ENCODE results near the gene CHST7. TPM values are rescaled to one million over a fixed set of nuclear protein-coding genes. Genes with fewer than 3 reads are reported as not detected.
A peak's percentile ranks its signal among the peaks of the same experiment; 100 is the strongest.

Gene CHST7
- total RNA-seq, 2 experiments from 2014 or later, result 2.5 to 2.8 TPM

DNA sequence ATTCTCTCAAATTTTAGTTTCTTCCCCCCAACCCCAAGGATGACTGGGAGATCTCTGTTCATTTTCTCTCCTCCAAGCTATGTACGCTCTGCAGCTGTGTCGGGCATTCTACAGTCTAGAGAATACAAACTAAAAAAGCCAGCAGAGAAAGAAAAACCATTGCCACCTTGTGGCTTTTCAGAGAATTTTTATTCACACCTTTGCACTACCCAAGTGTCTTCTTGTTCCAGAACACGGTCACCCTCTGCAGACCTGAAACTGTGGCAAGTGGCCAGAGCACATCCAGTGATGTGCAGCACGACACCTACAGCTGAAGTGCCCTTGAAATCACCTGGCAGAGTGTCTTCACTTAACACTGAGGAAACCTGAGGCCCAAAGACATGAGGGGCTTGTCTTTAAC lies 68.6 kb downstream of the CHST7 start:
- DNase-seq (no peak), ATAC-seq (peak; percentile 64)
- peak; percentile 34 for TF ChIP-seq CTCF (IDR thresholded peaks at IDR 0.05)
- Mint-ChIP-seq H3K27me3 (no peaks in the 10 kb centered on the region), H3K4me3 (no peak overlapping the region), H3K27ac (no peak overlapping the region), H3K4me1 (ENCODE audit: low read depth) (peaks cover 21% of the 10 kb centered on the region), H3K9me3 (no peaks in the 10 kb centered on the region), H3K36me3 (ENCODE audit: low read depth) (peaks cover 10% of the 10 kb centered on the region)
- POLR2A ChIA-PET, result no interaction called here
- intact Hi-C loops (cut with micrococcal nuclease), result no loop called here
- CTCF ChIA-PET, result interaction anchor here (1.2 to 1.6 kb wide), 6 partner anchors 44 to 261 kb away, joined by 3 to 7 read pairs (median 4); no protein-coding TSS in a partner anchor

GRCh38 chrX:46643636-46644035 lies 70.1 kb downstream of the CHST7 start:
- TF ChIP-seq CTCF (IDR thresholded peaks at IDR 0.05), result no peak
- Mint-ChIP-seq H3K9me3 (no peaks in the 10 kb centered on the region), H3K4me1 (ENCODE audit: low read depth) (peaks cover 7% of the 10 kb centered on the region), H3K4me3 (no peak overlapping the region), H3K27ac (no peak overlapping the region), H3K36me3 (ENCODE audit: low read depth) (peaks cover 14% of the 10 kb centered on the region), H3K27me3 (no peaks in the 10 kb centered on the region)
- CTCF ChIA-PET, result no interaction called here
- POLR2A ChIA-PET, result no interaction called here
- ATAC-seq (no peak), DNase-seq (no peak)
- intact Hi-C loops (cut with micrococcal nuclease), result no loop called here

- Mint-ChIP-seq H3K4me1 (ENCODE audit: low read depth) (peaks cover 6% of the 10 kb centered on the region), H3K9me3 (no peaks in the 10 kb centered on the region), H3K27ac (no peak overlapping the region), H3K27me3 (no peaks in the 10 kb centered on the region), H3K36me3 (ENCODE audit: low read depth) (peaks cover 12% of the 10 kb centered on the region), H3K4me3 (no peak overlapping the region)
- DNase-seq, result no peak
- no peak for ATAC-seq
- CTCF ChIA-PET, result no interaction called here
- intact Hi-C loops (cut with micrococcal nuclease), result no loop called here
- TF ChIP-seq CTCF (IDR thresholded peaks at IDR 0.05), result no peak
- POLR2A ChIA-PET, result no interaction called here
Observed at GRCh38 chrX:46645614-46646013, 72.0 kb downstream of the CHST7 start.

DNA sequence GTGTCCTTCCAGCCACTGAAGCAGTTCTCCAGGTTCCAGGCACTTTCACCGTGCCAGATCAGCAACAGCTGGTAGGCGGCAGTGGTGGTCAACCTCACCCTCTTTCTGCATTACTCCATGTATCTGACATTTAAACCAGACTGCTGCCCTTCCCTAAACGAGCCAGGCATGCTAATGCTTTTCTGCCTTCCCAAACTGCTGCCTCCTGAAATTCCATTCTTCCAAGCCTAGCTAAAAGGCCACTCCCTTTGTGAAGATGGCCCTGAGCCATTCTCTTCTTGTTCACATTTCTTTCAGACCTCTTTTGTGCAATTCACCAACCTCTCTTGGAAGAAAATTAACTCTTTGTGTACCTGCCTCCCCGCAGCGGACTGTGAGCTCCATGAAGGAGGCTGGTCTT lies 73.7 kb downstream of the CHST7 start:
- CTCF ChIA-PET, result no interaction called here
- intact Hi-C loops (cut with micrococcal nuclease), result no loop called here
- POLR2A ChIA-PET, result no interaction called here
- DNase-seq, result no peak
- Mint-ChIP-seq H3K9me3 (no peaks in the 10 kb centered on the region), H3K27ac (no peak overlapping the region), H3K36me3 (ENCODE audit: low read depth) (peaks cover 8% of the 10 kb centered on the region), H3K4me3 (no peak overlapping the region), H3K27me3 (no peaks in the 10 kb centered on the region), H3K4me1 (ENCODE audit: low read depth) (peaks cover under 1% of the 10 kb centered on the region)
- ATAC-seq, result no peak
- TF ChIP-seq CTCF (IDR thresholded peaks at IDR 0.05), result no peak

Other genes with a start within 250 kb of the CHST7 start
- gene ZNF674, start 28.3 kb upstream of the CHST7 start, total RNA-seq, result 1 to 10 TPM; 1.7 to 2.0 TPM
- gene SLC9A7, start 185.4 kb downstream of the CHST7 start, total RNA-seq, result 10 to 100 TPM; 16.9 to 17.0 TPM

Measured in activated CD8-positive, alpha-beta T cell treated with anti-CD3 and anti-CD28 coated beads for 36 hours (primary cell).